T1000 (cell line): ENCODE data around the gene KSR2.
"Not testable (repeated sequence)": the region's sequence is repeated elsewhere in the genome, so short reads cannot be mapped to it uniquely, and the experiment has no call there.

Experiments
- DNase-seq: peaks from one replicate; lab custom pipeline; 2025; ENCODE audit warnings: mixed read lengths; lab: John Stamatoyannopoulos, UW

The KSR2 gene

GRCh38 chr12:117750657-117751056 lies 218.1 kb downstream of the KSR2 start:
- DNase-seq: no peak

DNA sequence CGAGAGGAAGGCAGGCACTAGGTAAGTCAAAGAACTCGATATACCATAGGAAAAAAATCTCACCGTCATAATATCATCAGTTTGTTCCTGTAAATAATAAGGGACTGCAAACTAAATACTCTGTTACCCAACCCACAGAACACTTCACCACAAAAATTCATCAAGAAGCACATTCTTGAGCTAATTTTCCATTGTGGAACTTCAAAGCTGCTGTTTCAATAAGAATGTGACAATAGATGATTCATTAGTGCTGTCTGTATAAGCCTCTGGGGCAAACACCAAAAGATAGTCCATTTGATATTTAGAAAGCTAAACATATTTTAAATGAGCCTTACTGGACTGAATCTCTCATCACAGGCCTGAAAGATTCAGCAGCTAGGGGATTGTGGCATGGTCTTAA lies 219.4 kb downstream of the KSR2 start:
- DNase-seq: no peak

DNA sequence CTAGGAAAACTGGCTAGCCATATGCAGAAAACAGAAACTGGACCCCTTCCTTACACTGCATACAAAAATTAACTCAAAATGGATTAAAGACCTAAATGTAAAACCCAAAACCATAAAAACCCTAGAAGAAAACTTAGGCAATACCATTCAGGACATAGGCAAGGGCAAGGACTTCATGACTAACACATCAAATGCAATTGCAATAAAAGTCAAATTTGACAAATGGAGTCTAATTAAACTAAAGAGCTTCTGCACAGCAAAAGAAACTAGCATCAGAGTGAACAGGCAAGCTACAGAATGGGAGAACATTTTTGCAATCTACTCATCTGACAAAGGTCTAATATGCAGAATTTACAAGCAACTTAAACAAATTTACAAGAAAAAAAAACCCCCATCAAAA lies 222.4 kb downstream of the KSR2 start:
- not testable (repeated sequence) for DNase-seq

GRCh38 chr12:117744418-117744817 lies 224.4 kb downstream of the KSR2 start:
- no peak for DNase-seq

DNA sequence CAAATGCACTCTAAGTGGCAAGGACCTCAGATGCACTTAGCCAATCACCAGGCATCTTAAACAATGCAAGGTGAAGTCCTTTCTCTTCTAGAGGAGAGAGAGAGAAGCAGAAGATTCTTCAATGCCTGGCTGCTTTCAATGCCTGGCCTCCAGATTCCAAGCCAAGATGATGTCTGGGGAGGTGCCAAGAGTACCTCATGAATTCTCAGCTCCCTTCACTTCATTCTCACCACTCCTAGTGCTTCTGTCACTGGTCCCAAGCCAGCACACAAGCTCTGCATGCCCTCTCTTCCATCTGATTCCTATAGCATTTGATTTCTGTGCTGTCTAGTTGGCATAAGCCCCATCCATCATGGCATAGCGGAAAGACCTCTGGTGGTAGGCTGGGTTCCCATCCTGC lies 225.0 kb downstream of the KSR2 start:
- no peak for DNase-seq

DNA sequence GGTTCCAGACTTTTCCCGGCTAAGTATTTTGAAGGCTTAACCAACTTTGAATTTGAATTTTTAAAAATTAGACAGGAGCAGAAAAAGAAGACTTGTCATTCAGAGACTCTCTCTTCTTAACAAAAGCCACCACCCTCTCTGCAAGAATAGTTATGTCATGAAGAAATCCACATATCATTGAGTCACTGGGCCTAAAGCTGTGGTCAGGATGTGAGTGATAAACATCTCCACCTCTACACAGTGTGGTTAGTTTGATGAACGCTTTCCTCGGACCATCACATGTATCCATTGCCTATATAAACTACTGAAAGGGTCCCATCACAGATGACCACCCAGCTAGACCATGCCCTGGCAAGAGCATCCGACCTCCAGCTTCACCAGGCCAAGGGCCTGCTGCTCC lies 226.1 kb downstream of the KSR2 start:
- no peak for DNase-seq

DNA sequence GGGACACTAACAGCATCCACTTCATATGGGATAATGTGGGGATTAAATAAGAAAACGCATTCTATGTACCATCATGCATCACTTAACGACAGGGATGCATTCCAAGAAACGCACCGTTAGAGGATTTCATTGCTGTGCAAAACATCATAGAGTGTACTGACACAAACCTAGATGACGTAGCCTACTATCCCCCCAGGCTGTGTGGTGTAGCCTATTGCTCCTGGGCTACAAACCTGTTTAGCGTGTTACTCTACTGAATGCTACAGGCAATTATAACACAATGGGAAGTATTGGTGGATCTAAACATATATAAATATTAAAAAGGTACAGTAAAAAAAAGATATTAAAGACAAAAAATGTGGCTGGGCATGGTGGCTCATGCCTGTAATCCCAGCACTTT lies 230.6 kb downstream of the KSR2 start:
- DNase-seq: no peak

GRCh38 chr12:117733549-117733805 lies 235.3 kb downstream of the KSR2 start:
- no peak for DNase-seq

- DNase-seq: no peak
These were observed 235.8 kb downstream of the KSR2 start for GRCh38 chr12:117732761-117733548.

- not testable (repeated sequence) for DNase-seq
These were observed 237.7 kb downstream of the KSR2 start for GRCh38 chr12:117731131-117731530.

- DNase-seq: no peak
These were observed 241.5 kb downstream of the KSR2 start for GRCh38 chr12:117727301-117727700.

DNA sequence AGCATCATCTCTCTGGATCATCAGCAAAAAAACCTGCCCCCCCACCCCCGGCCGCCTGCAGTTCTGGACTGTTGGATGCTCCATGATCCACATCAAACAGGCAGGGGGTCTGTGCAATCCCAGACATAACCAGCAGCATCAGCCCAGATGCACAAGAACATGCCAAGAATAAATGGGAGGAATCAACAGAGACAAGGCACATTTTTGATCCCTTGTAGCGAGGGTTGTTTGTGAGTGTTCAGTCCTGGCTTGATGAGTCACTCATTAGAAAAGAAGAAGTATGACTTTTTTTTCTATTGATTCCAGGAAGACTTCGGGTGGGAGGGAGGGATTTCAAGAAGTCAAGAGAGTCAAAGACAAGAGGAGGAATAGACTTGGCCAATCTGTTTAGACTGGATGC lies 244.2 kb downstream of the KSR2 start:
- DNase-seq: no peak

GRCh38 chr12:117718559-117718958 lies 250.2 kb downstream of the KSR2 start:
- DNase-seq: no peak

GRCh38 chr12:117718141-117718540 lies 250.6 kb downstream of the KSR2 start:
- no peak for DNase-seq

- no peak for DNase-seq
These were observed 254.6 kb downstream of the KSR2 start for GRCh38 chr12:117714203-117714602.

DNA sequence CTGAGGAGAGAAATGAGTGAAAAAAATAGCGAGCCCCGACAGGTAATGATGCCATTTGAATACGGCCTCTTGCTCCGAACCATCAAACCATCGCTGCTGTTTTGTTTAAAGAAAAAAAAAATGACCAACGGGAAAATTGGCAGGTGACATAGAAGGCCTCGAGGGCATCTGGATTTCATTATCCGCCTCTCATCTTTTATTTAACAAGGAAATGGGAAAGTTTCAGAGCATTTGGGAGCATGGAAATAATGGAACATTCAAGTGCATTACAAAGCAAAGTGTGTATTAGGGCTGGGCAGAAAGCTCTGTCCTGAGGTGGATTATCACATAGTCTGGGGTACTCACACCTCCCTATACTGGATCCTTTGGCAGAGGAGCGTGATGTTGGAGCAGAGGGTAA lies 258.7 kb downstream of the KSR2 start:
- no peak for DNase-seq

- no peak for DNase-seq
These were observed 260.9 kb downstream of the KSR2 start for GRCh38 chr12:117707861-117708260.

DNA sequence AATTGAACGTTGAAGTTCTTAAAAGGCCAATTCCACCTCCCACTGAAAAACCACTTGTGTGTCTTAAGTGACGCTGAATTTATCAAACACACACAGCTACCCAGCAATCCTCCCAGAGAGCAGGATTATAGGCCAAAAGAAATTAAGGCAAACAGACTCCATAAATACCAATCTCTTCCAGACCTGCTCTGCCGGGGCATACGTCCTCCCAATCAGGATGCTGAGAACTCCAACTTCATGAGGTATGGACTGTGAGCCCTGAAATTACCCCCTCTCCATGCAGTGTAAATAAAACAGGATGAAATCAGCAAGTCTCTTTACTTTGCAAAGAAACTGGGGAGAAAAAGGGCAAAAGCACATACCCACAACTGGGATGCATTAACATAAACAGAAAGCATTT lies 265.2 kb downstream of the KSR2 start:
- DNase-seq: no peak

DNA sequence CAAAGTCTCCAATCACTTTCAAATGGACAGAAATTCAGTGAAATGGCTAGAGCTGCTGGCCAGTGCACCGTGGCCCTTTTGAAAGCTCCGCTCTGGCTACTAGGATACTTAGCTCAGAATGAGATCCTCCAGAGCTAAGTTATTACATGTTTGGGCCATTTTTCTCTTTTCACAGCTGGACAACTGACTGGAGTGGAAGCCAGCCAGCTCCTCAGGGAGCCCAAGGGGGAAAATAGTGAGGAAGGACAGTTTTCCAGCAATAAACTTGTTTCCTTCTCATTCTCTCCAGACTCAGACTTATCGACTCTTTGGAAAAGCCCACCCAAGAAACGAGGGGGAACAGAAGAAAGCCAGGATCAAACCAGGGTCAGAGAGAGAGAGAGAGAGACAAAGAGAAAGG lies 266.0 kb downstream of the KSR2 start:
- no peak for DNase-seq

DNA sequence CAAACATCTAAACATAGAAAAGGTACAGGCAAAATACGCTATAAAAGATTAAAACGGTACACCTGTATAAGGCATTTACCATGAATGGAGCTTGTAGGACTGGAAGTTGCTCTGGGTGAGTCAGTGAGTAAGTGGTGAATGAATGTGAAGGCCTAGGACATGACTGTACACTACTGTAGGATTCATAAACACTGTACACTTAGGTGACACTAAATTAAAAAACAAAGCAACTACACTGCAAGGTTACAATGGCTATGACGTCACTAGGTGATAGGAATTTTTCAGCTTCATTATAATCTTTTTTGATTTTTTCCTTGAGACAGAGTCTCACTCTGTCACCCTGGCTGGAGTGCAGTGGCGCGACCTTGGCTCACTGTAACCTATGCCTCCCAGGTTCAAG lies 269.2 kb downstream of the KSR2 start:
- no peak for DNase-seq

DNA sequence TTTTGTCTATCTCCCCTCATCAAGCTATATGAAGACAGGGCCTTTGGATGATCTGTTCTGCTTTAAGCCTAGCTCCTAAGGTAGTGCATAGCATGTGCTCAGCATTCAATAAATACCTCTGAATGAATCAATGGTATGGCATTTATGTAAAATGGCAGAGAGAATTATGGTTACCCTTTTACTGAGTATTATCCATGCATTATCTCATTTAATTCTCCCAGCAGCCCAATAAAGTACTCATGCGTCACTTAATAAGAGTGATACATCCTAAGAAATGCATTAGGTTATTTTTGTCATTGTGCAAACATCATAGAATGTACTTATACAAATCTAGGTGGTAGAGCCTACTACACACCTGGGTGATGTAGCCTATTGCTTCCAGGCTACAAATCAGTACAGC lies 269.7 kb downstream of the KSR2 start:
- no peak for DNase-seq

DNA sequence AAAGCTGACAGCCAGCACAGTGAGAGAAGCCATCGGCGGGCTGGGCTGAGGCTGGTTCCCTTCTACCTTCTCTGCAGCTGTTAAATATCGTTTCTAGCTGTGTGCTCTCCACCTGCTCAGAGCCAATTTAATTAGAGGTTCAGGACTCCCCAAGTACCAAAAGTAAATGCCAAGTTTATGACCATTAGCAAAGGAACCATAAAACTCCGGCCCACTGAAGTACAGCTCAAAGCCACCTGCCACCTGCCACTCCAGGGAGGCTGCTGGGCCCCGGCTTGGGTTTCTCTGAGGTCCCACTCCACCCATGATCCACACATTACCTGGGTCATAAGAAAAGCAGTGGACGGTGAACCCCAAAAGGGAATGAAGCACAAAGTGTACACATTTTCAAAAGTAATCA lies 272.8 kb downstream of the KSR2 start:
- DNase-seq: no peak

DNA sequence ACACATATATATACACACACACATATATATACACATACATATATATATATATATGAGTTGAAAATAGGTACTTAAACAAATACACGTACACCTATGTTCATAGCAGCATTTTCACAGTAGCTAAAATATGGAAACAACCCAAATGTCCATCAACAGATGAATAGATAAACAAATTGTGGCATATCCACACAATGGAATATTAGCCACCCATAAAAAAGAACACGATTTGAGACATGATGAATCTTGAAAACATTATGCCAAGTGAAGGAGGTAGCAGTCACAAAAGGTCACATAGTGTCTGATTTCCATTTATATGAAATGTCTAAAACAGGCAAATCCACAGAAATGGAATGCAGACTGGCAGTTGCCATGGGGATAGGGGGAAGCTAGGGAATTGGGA lies 276.3 kb downstream of the KSR2 start:
- no peak for DNase-seq

GRCh38 chr12:117689857-117690256 lies 278.9 kb downstream of the KSR2 start:
- no peak for DNase-seq

DNA sequence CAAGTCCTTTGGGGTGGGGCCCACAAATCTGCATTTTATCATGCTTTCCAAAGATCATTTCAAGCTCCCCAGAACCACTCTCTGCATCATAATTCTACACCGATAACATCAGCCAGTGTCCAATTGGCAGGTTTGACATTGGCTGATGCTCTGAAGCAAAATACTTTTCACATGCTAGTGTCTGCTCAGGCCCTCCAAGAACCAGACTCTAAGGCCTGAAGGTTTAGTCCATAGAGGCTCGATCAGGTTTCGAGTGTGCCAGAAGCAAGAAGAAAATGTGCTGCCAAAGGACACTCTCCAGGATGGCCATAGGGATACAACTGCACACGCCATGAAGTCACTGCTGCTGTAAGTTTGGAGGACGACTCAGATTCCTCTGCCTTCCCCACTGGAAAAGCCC lies 280.3 kb downstream of the KSR2 start:
- DNase-seq: no peak
